Activated T-cell treated with anti-CD3 and anti-CD28 coated beads, Interleukin-2, amount 50 U/mL, for 4 hours (primary cell): Measurements from ENCODE around the gene TCP1. TPM values are rescaled to one million over a fixed set of nuclear protein-coding genes. Genes with fewer than 3 reads are reported as not detected.
"Not testable (repeated sequence)": the region's sequence is repeated elsewhere in the genome, so short reads cannot be mapped to it uniquely, and the experiment has no call there.

Experiments used
- ATAC-seq, 2 donors: fragments of 200-7000 bp; cut with Tn5 transposase; one replicate each; pipeline ENCODE4 v1.10.0; 2021
- DNase-seq: peaks from one replicate; pipeline ENCODE4 v3.0.0-alpha.2; 2020
- H3K27me3 Mint-ChIP-seq: one replicate; pipeline ENCODE4 v1.8.0; 2021; ENCODE audit warnings: low read depth, mixed read lengths
- H3K36me3 Mint-ChIP-seq: one replicate; pipeline ENCODE4 v1.8.0; 2022; ENCODE audit warnings: mixed read lengths; ENCODE audit not compliant: insufficient read depth
- H3K4me1 Mint-ChIP-seq: one replicate; pipeline ENCODE4 v1.8.0; 2021; ENCODE audit warnings: low read depth, mixed read lengths
- H3K4me3 Mint-ChIP-seq: one replicate; pipeline ENCODE4 v1.8.0; 2021; ENCODE audit warnings: mild to moderate bottlenecking, moderate library complexity, mixed read lengths
- H3K9me3 Mint-ChIP-seq: one replicate; pipeline ENCODE4 v1.8.0; 2021; ENCODE audit warnings: mixed read lengths
- total RNA-seq, 3 donors: library from RNA; stranded (reverse); gene quantifications; one replicate each; pipeline ENCODE4 v1.2.1, GENCODE V29; 2021

TCP1 gene
- total RNA-seq, 3 donors from 2014 or later, result 623 to 691 (median 686) TPM

DNA sequence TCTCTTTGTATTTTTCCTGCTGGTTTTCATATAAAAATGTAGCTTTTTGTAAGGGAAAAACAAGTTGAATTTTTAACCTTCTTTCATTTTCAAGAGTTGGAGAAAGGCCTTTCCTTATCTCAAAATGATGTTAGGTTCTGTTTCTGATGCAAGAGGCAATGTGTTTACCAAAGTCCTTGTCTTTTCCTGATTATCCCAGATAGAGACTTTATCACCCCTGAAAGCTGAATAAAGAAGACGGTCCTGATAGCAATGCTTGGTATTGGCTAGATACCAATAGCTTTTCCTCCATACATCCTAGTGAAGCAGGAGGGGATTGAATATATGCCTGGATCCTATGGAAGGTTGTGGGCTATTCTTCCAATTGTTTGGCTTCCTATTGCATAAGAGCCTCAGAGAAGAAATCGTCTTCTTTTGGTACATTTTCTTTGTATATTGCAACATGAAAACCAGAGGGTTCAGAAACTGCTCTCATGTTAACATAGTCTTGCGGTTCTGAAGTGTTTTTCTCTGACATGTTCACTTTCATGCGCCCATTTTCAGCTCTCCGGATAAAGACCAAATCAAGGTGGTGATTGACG is 16.1 kb upstream of the TCP1 start:
- no peak overlapping the region for H3K4me3 Mint-ChIP-seq
- no peak for DNase-seq
- H3K27me3 Mint-ChIP-seq, result no peaks in the 10 kb centered on the region
- no peak for ATAC-seq
- H3K9me3 Mint-ChIP-seq, result no peaks in the 10 kb centered on the region
- peaks cover 6% of the 10 kb centered on the region for H3K36me3 Mint-ChIP-seq
- no peaks in the 10 kb centered on the region for H3K4me1 Mint-ChIP-seq

DNA sequence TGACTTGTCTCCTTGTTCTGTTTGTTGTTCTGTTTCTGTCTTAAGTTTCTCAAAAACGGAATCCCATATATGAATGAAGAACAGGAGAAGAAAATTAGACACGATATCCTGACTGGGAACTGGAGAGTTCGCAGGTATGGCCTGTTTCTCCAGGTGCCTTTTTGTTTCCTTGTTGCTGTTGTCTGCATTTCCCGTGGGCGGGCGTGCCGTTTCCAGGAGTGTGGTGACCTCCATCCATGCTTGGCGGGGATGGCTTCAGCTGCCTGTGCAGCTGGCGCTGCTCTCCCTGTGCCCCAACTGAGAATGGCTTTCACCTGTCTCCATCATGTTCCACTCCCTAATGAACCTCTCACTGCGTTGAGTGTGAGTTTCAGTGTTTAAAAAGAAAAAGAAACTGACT is 15.1 kb upstream of the TCP1 start:
- ATAC-seq, result no peak
- no peak for DNase-seq
- Mint-ChIP-seq H3K4me1 (no peaks in the 10 kb centered on the region), H3K4me3 (no peak overlapping the region), H3K27me3 (no peaks in the 10 kb centered on the region), H3K9me3 (no peaks in the 10 kb centered on the region), H3K36me3 (peaks cover 7% of the 10 kb centered on the region)

DNA sequence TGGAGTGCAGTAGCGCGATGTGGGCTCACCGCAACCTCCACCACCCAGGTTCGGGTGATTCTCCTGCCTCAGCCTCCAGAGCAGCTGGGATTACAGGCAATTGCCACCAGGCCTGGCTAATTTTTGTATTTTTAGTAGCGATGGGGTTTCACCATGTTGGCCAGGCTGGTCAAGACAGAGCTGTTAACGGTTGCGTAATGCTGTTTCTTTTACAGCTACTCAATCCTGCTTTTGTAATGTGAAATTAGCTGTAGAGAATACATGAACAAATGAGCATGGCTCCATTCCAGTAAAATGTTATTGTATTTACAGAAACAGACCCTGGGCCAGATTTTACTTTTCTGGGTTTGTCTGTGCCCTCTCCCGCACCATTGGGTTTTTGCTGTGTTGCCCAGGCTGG is 12.5 kb upstream of the TCP1 start:
- ATAC-seq, result no peak
- H3K36me3 Mint-ChIP-seq, result peaks cover 18% of the 10 kb centered on the region
- H3K27me3 Mint-ChIP-seq, result no peaks in the 10 kb centered on the region
- H3K4me3 Mint-ChIP-seq, result no peak overlapping the region
- DNase-seq, result no peak
- peaks cover 7% of the 10 kb centered on the region for H3K4me1 Mint-ChIP-seq
- no peaks in the 10 kb centered on the region for H3K9me3 Mint-ChIP-seq

GRCh38 chr6:159800141-159800865 is 10.9 kb upstream of the TCP1 start, which contains the start of gene PNLDC1:
Gene PNLDC1 (plus strand): TSS chr6:159800276. CDS start chr6:159800308, 32 bp downstream.
- Mint-ChIP-seq H3K36me3 (peaks cover 18% of the 10 kb centered on the region), H3K4me1 (peaks cover 8% of the 10 kb centered on the region), H3K4me3 (no peak within 1 kb of the TSS), H3K9me3 (no peaks in the 10 kb centered on the region), H3K27me3 (no peaks in the 10 kb centered on the region)
- DNase-seq (no peak), ATAC-seq (peak; percentile 18 to 21)

GRCh38 chr6:159797554-159797953 is 8.2 kb upstream of the TCP1 start:
- DNase-seq (no peak), ATAC-seq (no peak)
- Mint-ChIP-seq H3K27me3 (no peaks in the 10 kb centered on the region), H3K9me3 (no peaks in the 10 kb centered on the region), H3K4me3 (no peak overlapping the region), H3K36me3 (peaks cover 28% of the 10 kb centered on the region), H3K4me1 (peaks cover 26% of the 10 kb centered on the region)

DNA sequence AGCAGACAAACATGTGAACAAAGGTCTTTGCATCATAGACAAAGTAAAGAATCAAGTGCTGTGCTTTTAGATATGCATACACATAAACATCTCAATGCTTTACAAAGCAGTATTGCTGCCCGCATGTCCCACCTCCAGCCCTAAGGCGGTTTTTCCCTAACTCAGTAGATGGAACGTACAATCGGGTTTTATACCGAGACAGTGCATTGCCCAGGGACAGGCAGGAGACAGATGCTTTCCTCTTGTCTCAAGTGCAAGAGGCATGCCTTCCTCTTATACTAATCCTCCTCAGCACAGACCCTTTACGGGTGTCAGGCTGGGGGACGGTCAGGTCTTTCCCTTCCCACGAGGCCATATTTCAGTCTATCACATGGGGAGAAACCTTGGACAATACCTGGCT is 5.6 kb upstream of the TCP1 start:
- not testable (repeated sequence) for H3K9me3 Mint-ChIP-seq, ATAC-seq, DNase-seq, H3K4me3 Mint-ChIP-seq, H3K27me3 Mint-ChIP-seq
- Mint-ChIP-seq H3K4me1 (peaks cover 43% of the 10 kb centered on the region), H3K36me3 (peaks cover 39% of the 10 kb centered on the region)

- Mint-ChIP-seq H3K36me3 (peaks cover 42% of the 10 kb centered on the region), H3K27me3 (no peaks in the 10 kb centered on the region)
Observed at GRCh38 chr6:159790956-159791598, 1.7 kb upstream of the TCP1 start.

DNA sequence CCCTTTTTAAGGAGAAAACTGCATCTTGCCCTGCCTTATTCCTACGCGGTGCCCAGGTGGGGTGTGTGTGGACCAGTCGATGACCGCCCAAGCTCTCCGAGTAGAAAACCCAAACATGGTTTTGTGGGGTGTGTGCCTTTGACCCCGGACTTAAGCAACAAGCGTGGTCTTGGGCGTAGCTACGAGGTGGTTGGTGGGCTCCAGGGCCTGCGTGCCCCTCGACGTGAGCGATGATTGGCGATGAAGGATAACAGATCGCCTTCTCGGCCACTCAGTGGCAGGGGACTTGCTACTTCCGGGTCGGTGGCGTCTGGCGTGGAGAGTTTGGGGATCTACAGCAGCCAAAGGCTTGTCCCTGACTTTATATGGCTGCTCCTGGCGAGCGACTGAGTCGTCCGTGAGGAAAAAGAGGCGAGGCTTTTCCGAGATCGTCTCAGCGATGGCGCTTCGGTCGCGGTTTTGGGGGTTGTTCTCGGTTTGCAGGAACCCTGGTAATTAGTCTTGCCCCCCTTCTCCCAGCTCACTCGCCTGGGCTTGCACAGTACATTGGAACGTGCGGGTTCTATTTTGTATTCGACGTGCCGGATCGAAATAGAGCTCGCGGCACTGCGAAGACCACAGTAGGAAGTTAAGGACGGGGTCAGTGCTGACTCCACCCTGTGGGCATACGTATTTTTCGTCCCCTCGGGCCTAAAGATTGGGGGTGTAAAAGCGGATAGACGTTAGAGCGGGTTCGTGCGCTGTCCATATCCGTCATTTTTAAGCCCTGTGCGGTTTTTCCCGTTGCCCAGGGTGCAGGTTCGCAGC is 950 bp upstream of the TCP1 start, which contains the start of gene MRPL18:
MRPL18 (plus strand) TSS at position 319 of the 807 bp plus-strand sequence; CDS start at position 440, 121 bp downstream.
- ATAC-seq (peak; percentile 86 to 87), DNase-seq (peak; percentile 79)
- H3K4me1 Mint-ChIP-seq, result peaks cover 58% of the 10 kb centered on the region
- H3K36me3 Mint-ChIP-seq, result peaks cover 47% of the 10 kb centered on the region
- H3K4me3 Mint-ChIP-seq, result peak within 1 kb of the TSS; percentile 99
- H3K27me3 Mint-ChIP-seq, result no peaks in the 10 kb centered on the region
- H3K9me3 Mint-ChIP-seq, result no peaks in the 10 kb centered on the region

More at GRCh38 chr6:159790956-159791598, 1.7 kb upstream of the TCP1 start:
- H3K9me3 Mint-ChIP-seq, result no peaks in the 10 kb centered on the region
- ATAC-seq (no peak), DNase-seq (no peak)
- H3K4me3 Mint-ChIP-seq, result peak overlapping the region; percentile 99
- peaks cover 54% of the 10 kb centered on the region for H3K4me1 Mint-ChIP-seq

- Mint-ChIP-seq H3K27me3 (no peaks in the 10 kb centered on the region), H3K9me3 (no peaks in the 10 kb centered on the region), H3K4me3 (peak overlapping the region; percentile 99), H3K4me1 (peaks cover 59% of the 10 kb centered on the region), H3K36me3 (peaks cover 50% of the 10 kb centered on the region)
- ATAC-seq, result no peak
- DNase-seq, result peak; percentile 8
Observed at GRCh38 chr6:159788753-159789376, 537 bp downstream of the TCP1 start.

- ATAC-seq (no peak), DNase-seq (no peak)
- Mint-ChIP-seq H3K4me1 (peaks cover 55% of the 10 kb centered on the region), H3K9me3 (no peaks in the 10 kb centered on the region), H3K27me3 (no peaks in the 10 kb centered on the region), H3K4me3 (peak overlapping the region; percentile 99), H3K36me3 (peaks cover 53% of the 10 kb centered on the region)
Observed at GRCh38 chr6:159788276-159788675, 1.1 kb downstream of the TCP1 start.

- no peak for DNase-seq
- Mint-ChIP-seq H3K4me1 (peaks cover 14% of the 10 kb centered on the region), H3K4me3 (no peak overlapping the region), H3K36me3 (peaks cover 54% of the 10 kb centered on the region), H3K27me3 (no peaks in the 10 kb centered on the region), H3K9me3 (no peaks in the 10 kb centered on the region)
- no peak for ATAC-seq
Observed at GRCh38 chr6:159778542-159779103, 10.8 kb downstream of the TCP1 start.

- ATAC-seq, result no peak
- Mint-ChIP-seq H3K4me3 (no peak overlapping the region), H3K9me3 (no peaks in the 10 kb centered on the region), H3K36me3 (peaks cover 52% of the 10 kb centered on the region), H3K27me3 (no peaks in the 10 kb centered on the region), H3K4me1 (peaks cover 14% of the 10 kb centered on the region)
- DNase-seq, result no peak
Observed at GRCh38 chr6:159778131-159778530, 11.3 kb downstream of the TCP1 start.

GRCh38 chr6:159777240-159777904 is 12.0 kb downstream of the TCP1 start:
- no peaks in the 10 kb centered on the region for H3K27me3 Mint-ChIP-seq
- H3K9me3 Mint-ChIP-seq, result no peaks in the 10 kb centered on the region
- peaks cover 7% of the 10 kb centered on the region for H3K4me1 Mint-ChIP-seq
- ATAC-seq, result no peak
- DNase-seq, result no peak
- H3K36me3 Mint-ChIP-seq, result peaks cover 45% of the 10 kb centered on the region
- H3K4me3 Mint-ChIP-seq, result no peak overlapping the region
